KBM-7 (cell line): ENCODE measurements around the gene PTPRS.
"Not testable (repeated sequence)": the region's sequence is repeated elsewhere in the genome, so short reads cannot be mapped to it uniquely, and the experiment has no call there.

Experiments
- DNase-seq: peaks from one replicate; pipeline ENCODE4 v3.0.0-alpha.2; 2015
- in situ Hi-C: fragments of 300-500 bp; cut with MboI; formaldehyde crosslinking; loops from 2 replicates; pipeline ENCODE4 v1.14.3; 2020; ENCODE audit warnings: low sequenced_read_pairs, low pct_unique_long_range_greater_than_20kb, mixed read lengths

PTPRS gene

GRCh38 chr19:5340637-5341447 is at the start of gene PTPRS:
PTPRS (minus strand) TSS chr19:5340812; CDS start chr19:5286140, 54,672 bp downstream.
- peak; percentile 71 for DNase-seq
- in situ Hi-C loops = no loop called here

GRCh38 chr19:5389353-5389752 is 48.7 kb upstream of the PTPRS start:
- no peak for DNase-seq
- in situ Hi-C loops = no loop called here

GRCh38 chr19:5387472-5387871 is 46.9 kb upstream of the PTPRS start:
- in situ Hi-C loops = no loop called here
- DNase-seq = no peak

DNA sequence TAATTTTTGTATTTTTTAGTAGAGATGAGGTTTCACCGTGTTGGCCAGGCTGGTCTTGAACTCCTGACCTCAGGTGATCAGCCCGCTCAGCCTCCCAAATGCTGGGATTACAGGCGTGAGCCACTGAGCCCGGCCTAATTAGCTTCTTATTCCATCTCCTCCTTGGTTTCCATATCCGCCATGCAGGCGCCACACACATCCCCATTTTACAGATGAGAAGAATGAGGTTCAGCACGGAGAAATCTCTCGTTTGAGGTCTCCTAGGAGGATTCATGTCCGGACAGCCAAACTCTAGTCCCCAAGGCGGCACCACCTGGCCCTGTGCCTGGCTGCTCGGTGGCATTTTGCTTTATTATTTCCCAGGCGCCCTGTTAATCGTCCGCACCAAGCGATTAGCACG is 46.2 kb upstream of the PTPRS start:
- no peak for DNase-seq
- in situ Hi-C loops = no loop called here

DNA sequence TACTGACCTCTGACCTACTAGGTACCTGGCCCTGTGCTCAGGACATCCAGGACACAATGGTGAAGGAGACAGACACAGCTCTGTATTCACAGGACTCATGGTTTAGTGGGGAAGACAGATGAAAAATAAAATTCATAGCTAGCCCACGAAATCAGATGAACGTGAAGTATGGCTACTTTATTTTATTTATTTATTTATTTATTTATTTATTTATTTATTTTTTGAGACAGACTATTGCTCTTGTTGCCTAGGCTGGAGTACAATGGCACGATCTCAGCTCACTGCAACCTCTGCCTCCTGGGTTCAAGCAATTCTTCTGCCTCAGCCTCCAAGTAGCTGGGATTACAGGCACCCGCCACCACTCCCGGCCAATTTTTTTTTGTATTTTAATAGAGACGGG is 40.6 kb upstream of the PTPRS start:
- in situ Hi-C loops, DNase-seq: not testable (repeated sequence)

DNA sequence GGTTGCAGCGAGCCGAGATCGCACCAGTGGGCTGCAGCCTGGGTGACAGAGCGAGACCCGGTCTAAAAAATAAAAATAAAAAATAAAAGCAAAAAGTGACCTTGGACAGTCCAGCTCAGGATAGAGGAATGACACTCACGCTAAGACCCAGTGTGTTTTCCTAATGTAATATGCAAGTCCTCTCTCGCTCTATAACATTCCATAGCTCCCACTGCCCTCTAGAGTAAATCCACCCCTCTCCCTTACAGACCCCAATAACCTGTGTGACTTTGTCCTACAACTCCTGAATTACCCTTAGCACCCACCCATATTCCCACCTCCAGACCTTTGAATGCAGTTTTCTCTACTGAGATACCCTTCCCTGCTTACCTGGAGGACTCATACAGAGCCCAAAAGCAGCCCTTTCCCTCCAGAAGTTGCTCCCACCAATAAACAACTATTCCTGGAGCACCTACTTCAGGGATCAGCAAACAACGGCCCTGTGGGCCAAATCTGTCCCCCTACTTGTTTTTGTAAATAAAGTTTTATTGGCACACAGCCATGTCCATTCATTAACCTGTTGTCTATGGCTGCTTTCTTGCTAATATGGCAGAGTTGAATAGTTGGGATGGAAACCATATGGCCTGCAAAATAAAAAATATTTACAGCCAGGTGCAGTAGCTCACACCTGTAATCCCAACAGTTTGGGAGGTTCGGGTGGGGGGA is 39.8 kb upstream of the PTPRS start:
- no peak for DNase-seq
- in situ Hi-C loops = no loop called here

DNA sequence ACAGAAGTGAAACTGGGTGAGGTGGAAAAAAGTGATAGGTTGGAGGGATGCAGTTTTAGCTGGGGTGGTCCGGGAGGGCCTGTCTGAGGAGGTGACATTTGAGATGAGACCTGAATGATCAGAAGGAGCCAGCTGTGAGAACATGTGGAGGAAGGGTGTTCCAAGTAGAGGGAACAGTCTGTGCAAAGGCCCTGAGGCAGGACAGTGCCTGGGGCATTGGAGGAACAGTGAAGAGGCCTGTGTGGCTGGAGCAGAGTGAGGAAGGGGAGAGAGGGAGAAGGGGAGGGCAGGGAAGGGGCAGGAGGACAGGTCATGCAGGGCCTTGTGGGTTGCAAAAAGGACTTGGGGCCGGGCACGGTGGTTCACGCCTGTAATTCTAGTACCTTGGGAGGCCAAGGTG is 36.3 kb upstream of the PTPRS start:
- in situ Hi-C loops = no loop called here
- no peak for DNase-seq

- in situ Hi-C loops = no loop called here
- DNase-seq = no peak
Observed at GRCh38 chr19:5372572-5373200, 32.1 kb upstream of the PTPRS start.

- in situ Hi-C loops = no loop called here
- DNase-seq = peak; percentile 51
Observed at GRCh38 chr19:5369962-5370367, 29.4 kb upstream of the PTPRS start.

GRCh38 chr19:5369304-5369703 is 28.7 kb upstream of the PTPRS start:
- in situ Hi-C loops = no loop called here
- DNase-seq = no peak

GRCh38 chr19:5367530-5368133 is 27.0 kb upstream of the PTPRS start:
- DNase-seq = no peak
- in situ Hi-C loops = no loop called here

DNA sequence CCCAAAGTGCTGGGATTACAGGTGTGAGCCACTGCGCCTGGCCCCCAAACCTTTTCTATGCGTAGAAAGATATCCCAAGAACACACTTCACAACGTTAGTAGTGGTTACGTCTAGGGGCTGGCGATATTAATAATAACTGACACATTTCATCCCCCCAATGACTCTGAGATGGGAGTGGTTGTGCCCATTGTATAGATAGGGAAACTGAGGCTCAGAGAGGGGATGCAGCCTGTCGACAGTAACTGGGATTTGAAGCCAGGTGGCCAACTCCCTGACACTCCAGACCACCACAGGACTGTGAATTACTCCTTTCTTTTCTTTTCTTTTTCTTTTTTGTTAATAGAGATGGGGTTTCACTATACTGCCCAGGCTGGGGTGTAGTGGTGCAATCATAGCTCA is 25.3 kb upstream of the PTPRS start:
- DNase-seq = no peak
- in situ Hi-C loops = no loop called here

DNA sequence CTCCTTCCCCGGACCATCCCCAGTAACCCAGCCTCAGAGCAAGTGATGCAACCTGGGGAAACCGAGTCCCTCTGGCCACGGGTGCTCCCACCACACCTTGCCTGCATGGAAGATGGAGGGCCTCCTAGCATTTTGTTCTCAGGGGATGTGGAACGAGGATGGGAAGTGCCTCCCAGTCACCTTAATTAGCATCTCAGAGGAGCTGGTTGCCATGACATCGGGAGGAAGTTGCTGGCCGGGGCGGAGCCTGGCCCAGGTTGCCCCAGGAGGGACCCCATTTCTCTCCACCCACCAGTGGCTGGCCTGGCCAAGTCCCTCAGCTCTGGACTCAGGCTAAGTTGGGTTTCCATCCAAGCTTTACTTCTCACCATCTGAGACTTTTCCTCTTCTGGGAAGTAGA is 24.1 kb upstream of the PTPRS start:
- DNase-seq = no peak
- in situ Hi-C loops = no loop called here

DNA sequence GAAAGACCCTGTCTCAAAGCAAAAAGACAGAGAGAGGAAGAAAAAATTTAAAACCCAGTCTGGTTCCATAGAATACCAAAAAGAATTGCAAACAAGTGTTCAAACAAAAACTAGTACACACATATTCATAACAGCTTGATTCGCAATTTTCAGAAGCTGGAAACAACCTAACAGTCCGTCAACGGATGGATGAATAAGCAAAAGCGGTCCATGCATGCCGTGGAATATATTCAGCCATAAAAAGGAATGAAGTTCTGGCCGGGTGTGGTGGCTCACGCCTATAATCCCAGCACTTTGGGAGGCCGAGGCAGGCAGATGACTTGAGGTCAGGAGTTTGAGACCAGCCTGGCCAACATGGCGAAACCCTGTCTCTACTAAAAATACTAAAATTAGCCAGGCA is 21.2 kb upstream of the PTPRS start:
- in situ Hi-C loops, DNase-seq: not testable (repeated sequence)

- DNase-seq = no peak
- in situ Hi-C loops = no loop called here
Observed at GRCh38 chr19:5361407-5361806, 20.8 kb upstream of the PTPRS start.

- no peak for DNase-seq
- in situ Hi-C loops = no loop called here
Observed at GRCh38 chr19:5360003-5360780, 19.6 kb upstream of the PTPRS start.

- DNase-seq = no peak
- in situ Hi-C loops = no loop called here
Observed at GRCh38 chr19:5358173-5358800, 17.7 kb upstream of the PTPRS start.

GRCh38 chr19:5357584-5357983 is 17.0 kb upstream of the PTPRS start:
- in situ Hi-C loops = no loop called here
- no peak for DNase-seq

DNA sequence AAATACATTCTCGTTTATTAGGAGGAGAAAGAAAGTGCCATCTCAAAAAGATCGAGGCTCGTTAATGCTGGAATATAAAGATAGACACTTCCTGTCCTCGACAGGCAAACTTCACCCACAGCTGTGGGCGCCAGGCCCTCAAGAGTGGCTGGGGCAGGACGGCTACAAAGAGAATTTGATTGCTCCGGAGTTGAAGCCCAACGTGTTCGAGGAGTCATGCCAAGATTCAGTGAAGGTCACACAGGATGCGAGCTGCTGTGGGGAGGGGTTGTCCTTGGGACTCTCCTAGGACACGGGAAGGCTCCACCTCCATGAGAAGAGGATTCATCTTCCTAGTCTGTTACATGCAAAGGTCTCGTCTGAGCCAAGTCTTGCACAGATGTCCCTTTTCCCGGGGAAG is 16.3 kb upstream of the PTPRS start:
- DNase-seq = no peak
- in situ Hi-C loops = no loop called here
